GM19238 (cell line): ENCODE measurements around the gene LRRC4C.

Experiments used
- DNase-seq: peaks from one replicate; pipeline ENCODE4 v3.0.0; 2011; ENCODE audit warnings: low spot score; ENCODE audit not compliant: insufficient read length

Gene LRRC4C

DNA sequence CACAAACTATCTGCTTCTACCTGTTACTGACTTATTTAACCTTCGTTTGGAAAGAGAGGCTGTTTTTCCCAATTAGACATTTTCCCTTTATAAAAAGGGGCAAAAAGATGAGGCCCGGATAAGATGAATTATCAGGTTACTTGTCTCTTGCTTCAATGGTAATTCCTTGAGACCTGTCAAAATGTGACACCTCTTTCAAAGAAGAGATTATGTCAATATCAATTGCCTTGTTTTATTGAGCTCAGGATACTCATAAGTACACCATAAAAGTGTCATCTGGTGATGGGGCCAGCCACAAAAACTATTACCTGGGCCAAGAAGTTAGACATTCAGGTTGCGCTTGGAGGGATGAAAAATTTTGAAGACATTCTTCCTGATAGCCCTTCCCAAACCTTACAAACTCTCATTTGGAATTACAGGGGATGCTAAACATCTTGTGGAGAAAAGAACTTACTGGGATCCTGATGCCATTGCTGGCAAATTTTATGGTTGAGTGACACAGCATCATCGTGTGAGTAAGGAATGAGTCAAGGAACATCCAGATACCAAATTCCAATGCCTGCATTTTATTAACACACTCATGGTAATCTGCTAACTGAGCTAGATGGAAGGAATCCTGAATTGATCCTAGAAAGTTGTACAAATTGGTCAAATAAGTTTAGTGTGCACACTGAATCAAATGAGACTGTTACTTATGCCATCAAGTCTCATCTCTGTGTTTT, 1071.2 kb downstream of the LRRC4C start:
- DNase-seq = no peak

DNA sequence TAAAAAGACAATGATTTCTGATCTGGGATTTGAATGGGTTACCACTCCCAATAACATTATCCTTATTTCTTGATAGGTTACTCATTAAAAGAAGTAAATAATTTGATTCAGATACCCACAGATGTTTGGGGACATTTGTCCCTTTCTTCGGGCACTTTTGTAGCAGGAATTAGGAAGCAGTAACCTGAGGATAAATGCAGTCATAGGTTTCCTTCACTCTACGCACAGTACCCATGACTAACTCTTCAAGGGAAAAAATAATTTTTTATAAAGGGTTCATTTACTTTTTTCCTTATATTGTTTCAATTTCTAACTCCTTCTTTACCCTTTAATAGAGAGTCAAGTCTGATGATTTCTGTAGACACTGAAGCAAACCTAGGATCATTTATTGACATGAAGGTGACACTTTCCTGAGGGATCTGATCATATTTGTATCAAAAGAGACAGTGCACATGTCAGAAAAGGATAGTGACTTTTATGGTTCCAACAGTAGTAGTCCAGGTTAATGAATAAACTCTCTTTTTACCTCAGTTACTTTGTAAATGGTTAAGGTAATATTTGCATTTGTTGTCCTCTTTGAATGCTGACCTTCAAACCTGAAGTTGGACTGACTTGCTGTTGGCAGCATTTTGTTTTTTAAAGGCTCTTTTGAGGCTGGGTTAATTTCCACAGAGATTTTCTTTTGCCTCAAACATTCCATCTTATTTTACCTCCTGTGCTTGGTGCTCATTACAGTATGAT, 1072.0 kb downstream of the LRRC4C start:
- no peak for DNase-seq

DNA sequence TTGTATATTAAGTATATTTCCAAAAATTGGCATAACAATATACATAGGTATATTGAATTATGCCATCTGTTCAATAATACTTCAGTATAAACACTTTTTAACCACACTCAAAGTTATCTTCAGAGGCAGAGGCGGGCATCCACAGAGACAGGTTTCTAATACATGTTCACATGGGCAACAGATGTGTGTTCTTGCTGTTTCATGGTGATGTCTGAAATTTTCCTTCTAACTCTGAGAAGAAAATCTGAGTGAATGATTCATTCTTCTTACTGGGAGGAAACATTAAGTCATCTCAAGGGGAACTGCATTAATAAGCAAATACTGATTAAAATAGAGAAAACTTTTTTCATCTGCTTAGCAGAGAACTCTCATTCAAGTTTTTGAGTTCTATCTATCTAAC, 1074.5 kb downstream of the LRRC4C start:
- DNase-seq = no peak

DNA sequence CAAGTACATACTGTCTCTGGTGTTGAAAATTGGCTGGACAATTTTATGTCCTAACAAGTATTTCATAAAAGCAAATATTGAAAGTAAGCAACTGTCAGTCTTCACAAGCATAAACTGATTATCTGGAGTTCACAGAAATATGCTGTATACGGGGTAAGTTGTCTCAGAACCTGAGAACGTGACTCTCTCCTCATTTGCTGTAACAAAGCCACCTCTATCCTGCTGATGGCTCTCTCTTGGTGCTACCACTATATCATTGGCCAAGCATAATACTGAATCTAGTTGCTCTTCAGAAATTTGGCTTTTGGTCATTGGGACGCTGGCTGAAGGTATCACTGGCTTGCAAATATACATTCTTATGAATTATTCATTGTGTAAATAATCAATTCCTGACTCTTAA, 1078.0 kb downstream of the LRRC4C start:
- no peak for DNase-seq

DNA sequence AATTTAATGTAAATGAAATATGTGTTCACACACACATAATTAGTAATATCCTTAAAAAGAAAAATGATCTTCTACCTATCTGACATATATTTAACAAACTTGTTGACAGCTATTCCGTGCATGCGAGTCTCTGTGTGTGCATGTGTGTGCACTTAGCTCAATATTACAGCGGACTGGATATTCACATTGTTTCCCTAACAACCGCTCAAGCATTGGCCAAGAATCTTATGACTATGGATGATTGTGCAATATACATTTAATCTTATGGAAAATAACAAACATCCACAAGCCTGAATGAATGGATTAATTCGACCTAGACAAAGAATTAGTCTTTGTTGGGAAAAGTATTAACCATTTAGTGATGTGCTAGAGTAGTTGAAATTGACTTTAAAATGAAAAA, 1078.6 kb downstream of the LRRC4C start:
- DNase-seq = no peak

DNA sequence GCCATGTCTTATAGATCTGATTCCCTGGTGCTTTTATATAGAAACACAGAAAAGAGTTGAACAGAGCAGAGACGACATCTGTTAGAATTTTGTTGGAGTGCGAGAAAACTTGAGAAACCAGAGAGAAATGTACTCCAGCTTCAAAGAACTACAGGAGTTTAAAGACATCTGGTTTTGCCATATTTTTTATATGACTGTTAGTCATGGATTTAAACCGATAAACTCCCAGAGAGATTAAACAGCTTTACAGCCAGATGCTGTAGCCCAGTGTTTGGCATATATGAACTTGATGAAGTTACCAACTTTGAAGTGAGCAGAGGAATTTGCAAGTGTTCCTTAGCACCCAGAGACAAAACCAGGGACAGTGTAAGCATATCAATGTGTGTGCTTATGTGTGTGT, 1083.1 kb downstream of the LRRC4C start:
- DNase-seq = no peak

DNA sequence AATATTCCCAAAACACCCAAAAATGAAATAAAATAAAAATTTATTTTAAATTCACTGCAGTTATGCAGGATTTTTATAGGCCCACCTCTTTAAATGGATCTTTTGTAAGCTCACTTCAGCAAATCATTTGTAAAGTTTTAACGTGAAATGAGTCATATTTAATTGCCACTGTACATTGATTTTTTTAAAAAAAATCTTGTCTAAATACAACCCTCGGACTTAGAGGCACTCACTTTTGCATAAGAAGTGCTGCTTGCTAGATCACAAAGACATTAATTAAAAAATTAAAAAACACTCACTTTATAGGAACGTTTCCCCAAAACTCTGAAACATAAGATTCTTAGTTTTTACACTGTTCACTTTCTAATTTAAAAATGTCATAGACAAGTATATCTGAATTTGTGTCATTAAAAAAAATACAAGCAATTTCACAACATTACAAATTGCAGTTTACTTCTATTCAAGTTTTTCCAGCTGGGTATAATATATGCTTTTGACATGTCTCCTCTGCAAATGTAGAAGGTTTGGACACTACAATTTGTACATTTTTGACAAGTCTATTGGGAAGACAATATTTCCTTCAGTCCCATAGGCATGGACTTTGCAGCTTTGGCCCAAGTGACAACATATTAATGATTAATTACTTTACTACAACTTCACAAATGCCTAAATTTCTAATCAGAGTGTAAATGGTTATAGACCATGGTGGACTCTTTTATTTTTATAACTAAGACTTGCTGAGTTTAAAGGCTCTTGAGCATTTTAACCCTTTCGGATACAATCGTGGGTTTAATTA, 1088.4 kb downstream of the LRRC4C start:
- DNase-seq = no peak

DNA sequence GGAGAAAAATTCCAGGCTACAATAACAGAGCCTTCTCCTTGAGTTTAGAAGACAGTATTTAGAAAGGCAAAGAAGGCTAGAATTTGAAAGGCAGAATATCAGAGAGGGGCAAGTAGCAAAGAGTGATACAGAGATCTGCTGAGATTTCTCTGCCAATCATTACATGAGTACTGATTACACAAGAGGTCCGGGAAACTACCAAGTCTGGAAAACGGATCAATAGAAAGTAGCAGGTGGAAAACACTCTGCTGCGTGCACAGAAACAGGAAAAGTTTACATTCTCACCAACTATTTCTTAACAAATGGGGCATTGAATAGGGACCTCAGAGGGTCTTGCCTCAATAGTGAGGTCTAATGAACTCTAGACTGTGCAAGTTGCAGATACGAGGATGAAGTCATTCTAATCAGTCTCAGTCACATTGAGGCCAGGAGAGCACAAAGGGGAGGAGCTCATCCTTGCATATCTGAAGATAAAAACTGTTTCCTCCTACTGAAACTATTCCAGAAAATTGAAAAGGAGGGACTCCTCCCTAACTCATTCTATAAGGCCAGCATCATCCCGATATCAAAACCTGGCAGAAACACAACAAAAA, 1099.2 kb downstream of the LRRC4C start:
- DNase-seq = no peak

DNA sequence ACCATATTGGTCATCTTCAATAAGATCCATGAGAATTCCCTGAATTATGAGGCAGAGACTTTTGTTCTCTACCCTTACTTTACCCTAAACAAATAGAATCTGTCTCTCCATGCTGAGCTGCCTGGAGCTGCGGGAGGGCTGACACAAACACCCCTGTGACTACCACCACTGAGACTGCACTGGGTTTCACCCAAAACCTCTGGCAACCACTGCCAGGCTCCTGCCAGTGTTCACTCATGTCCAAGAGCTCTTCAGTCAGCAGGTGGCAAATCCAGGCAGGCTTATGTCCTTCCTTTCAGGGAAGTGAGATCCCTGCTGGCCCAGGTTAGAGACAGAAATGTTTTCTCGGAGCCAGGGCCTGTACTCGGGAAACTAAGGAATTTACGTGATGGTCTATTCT, 1105.3 kb downstream of the LRRC4C start:
- DNase-seq = no peak

DNA sequence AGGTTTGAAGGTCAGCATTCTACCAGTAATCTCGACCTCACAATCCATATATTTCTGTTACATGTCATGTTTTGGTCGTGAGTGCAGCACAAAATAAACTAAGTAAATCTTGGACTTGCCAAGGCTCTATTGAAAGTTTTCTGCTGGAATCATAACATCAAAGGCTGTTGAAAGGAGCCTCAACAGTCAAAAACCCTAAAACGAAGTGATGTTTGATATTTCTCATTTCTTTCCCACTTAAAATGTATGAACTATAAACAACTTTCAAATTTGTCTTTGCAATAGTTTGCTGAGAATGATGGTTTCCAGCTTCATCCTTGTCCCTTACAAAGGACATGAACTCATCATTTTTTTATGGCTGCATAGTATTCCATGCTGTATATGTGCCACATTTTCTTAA, 1118.5 kb downstream of the LRRC4C start:
- DNase-seq = no peak

DNA sequence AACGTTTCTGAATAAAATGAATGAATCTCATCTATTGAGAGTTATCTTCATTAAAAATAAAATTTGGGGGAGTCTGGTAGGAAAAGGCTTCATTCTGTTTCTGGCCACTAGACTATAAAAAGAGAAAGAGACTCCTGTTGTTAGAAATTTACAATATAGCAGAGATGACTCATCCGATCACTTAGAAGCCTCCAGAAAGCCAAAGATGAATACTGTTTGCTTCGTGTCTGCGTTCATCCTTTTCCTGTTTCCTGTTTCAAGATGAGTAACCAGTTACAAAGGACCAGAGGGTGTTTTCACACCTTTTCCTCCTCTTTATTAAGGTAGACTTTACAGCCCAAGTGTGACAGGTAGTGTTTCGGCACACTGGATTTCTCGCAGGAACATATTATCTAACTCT, 1120.7 kb downstream of the LRRC4C start:
- DNase-seq = no peak

DNA sequence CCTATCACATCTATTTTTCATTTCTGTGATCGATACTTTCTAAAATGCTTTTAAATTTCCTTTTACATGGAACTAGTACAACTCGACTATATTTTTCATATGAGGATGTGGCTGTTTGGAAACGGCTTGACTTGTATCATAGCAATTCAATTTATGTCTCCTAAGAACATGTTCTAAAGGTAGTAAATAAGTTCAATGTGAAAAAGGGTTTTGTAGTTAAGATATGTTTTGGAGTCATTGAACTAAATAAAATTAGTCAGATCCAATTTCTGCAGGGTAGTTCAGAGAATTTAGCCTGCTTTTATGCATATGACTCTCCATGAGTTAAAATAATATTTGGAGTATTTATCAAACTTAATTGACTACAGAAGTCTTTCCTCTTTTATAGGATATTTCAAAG, 1121.4 kb downstream of the LRRC4C start:
- no peak for DNase-seq

DNA sequence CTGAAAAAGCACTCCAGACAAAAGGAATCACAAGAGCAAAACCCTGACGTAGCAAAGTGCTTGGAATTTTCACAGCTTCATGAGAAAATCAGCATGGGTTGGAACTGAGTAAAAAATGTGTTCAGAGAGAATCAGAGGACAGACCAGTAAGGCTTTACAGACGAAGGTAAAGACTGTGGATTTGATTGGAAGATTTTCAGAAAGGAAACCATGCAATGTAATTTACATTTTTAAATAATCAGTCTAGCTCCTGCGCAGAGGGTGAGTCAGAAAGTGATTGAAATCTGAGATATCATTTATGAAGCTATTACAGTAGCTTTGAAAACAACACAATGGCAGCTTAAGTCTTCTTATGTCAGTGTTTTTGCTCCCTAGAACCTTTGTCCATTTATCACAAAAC, 1122.3 kb downstream of the LRRC4C start:
- DNase-seq = no peak

DNA sequence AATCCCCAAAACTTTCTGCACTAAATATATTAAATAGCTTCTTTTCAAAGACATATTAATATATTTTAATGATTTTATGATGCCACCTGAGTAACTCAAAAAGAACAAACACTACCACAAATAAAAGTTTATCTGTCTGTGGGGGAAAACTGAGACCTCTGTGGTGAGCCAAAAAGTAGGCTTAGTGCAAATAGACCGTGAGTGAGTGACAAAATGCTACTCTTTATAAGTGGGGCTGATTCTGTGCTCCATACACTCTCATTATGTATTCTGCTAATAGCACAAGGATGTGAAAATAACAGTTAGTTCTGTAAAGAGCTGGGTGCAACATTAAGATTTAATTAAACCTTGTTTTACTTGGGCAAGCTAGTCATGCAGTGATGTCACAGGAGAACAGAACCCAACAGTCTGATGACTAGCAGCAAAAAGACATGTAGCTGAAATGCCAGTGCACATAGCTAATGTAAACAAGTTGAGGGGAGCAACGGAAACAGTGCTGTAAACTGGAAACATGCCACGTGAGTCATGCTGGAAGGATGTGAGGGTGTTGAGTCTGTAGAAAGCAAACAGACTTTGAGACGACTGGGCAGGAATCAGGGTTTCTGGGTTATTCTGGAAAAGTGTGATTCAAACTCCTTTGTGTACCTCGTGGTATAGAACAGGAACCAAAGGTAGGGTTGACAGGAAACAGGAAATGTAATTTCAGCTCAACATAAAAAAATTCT, 1130.4 kb downstream of the LRRC4C start:
- no peak for DNase-seq

DNA sequence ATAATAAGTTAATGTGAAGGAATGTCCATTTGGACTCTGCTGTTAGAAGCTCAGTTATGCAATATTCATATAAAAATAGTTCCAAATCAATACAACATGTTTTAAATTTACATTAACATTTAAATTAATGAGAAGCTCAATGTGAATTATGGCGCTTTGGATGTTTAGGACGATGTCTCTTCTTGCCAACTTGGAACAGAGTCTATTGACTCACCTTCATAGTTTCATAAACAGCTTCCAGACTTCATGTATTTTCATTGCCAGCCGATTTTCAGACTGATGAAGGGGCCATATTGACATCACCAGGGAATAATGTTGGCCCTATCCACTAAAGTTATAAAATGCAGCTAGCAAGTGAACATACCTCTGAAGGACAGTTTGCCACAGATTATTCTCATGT, 1136.2 kb downstream of the LRRC4C start:
- no peak for DNase-seq

DNA sequence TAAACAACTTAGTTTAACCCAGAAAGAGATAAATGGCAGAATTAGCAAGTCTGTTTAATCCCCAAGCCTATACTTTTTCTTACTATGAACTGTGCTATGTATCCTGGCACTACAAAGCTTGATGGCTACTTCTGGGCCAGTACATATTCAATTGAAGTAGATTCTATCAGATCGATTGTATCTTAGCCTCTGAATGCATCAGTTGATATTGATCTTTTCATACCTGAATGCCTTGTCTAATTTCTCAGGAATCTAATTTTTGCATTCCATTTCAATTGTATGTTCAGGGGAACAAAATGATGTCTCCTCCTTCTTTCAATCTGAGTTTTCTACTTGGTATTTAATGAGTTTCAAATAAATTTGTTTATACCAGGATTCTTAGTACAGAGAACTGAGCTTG, 1137.9 kb downstream of the LRRC4C start:
- no peak for DNase-seq

DNA sequence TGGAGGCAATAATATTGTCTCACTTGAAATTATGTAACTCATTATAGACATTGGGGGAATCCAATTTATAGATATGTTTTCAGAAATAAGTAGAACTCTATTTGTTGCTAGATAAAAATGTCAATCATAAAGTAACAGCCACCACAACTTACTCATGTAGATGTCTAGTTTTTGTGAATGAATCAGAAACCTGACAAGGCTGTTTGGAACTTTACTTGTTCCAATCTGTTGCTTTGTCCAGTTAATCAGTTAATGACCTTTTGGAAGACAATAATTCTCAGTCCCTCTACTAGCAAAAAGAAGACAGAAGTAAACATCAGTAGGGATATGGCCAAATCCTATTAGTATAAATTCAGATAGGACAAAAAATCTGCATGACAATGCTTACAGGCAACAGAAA, 1143.3 kb downstream of the LRRC4C start:
- no peak for DNase-seq

DNA sequence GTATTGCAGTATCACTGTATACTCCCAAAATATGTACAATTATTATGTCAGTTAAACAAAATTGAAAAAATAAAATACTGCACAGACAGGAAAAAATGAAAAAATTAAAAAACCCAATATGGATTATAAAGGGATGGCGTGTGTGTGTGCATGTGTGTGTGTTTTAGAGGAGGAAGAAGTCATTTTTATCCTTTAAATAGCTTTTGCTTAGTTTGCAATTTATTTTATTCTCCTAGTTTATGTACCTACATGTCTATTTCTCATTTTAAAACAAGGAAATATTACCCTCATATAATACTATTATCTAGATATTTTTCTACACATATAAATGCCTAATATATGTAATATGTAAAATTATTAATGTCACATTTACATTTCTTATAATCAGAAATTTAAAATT, 1144.3 kb downstream of the LRRC4C start:
- DNase-seq = no peak

DNA sequence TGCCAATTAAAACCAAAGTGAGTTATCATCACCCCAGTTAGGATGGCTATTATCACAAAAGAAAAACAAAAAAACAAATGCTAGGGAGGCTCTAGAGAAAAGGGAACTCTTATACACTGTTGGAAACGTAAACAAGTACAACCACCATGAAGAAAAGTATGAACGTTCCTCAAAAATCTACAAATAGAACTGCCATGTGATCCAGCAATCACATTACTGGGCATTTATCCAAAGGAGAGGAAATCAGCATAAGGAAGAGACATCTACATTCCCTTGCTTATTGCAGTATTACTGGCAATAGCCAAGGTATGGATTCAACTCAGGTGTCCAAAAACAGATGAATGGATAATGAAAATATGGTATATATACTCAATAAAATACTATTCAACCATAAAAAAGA, 1145.1 kb downstream of the LRRC4C start:
- DNase-seq = no peak

DNA sequence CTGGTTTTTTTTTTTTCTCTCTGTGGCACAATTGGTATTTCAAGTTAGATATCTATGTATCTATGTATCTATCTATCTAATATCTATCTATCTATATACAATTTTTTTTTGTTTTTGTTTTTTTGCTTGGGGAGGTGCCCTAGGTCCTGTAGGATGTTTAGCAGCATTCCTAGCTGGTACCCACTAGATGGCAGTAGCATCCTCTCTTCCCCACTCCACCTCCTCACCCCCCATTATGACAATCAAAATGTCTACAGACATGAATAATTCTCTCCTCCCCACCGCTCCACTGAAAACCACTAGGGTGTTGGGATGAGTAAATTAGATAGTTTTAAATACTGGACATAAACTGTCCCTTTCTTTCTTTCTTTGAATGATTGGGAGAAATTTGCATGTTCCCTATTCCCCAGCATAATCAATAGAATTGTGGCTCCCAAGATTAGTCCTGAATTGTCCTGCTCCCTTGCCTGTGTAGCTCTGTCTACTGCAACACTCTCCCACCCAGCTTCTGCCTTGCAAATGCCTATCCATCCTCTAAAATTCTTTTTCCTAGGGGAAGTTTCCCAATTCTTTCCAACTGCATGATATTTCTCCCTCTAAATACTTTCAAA, 1152.4 kb downstream of the LRRC4C start:
- peak; percentile 24 for DNase-seq

DNA sequence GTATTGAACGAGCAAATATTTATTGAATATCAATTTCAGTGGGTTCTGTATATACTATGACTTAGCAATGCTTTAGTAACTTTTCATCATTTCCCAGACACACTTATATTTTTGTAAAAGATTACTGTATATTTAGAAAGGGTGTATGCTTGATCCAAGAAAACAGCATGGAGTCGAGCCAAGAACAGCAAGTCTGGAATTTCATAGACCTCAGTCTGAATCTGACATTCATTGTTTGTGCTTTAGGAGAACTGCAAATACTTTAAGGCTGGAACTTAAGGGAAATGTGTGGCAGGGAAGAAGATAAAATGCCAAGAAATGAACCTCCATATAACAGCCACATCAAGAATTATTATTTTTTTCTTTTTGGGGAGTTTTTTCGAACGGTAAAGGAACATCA, 1156.8 kb downstream of the LRRC4C start:
- no peak for DNase-seq
